Central memory CD8-positive, alpha-beta T cell (primary cell): ENCODE measurements around the gene GAMT.

Source experiments
- ATAC-seq: fragments of 150-1000 bp; cut with Tn5 transposase; replicated peaks from 2 replicates; pipeline ENCODE4 v1.10.0; 2022; ENCODE audit warnings: mild to moderate bottlenecking, moderate FRiP score, moderate number of reproducible peaks; ENCODE audit not compliant: poor library complexity, severe bottlenecking; ENCODE audit errors: extremely low read depth
- DNase-seq, 2 donors: peaks; one replicate each; pipeline ENCODE4 v3.0.0; 2021; ENCODE audit warnings: low spot score in 2 of 2
- H3K27ac Mint-ChIP-seq: one replicate; pipeline ENCODE4 v1.8.0; 2022; ENCODE audit warnings: low read depth, mild to moderate bottlenecking, moderate library complexity, mixed read lengths
- H3K27me3 Mint-ChIP-seq: one replicate; pipeline ENCODE4 v1.8.0; 2022; ENCODE audit warnings: mixed read lengths
- H3K36me3 Mint-ChIP-seq: one replicate; pipeline ENCODE4 v1.8.0; 2022; ENCODE audit warnings: mild to moderate bottlenecking, moderate library complexity, mixed read lengths; ENCODE audit not compliant: insufficient read depth
- H3K4me1 Mint-ChIP-seq: one replicate; pipeline ENCODE4 v1.8.0; 2022; ENCODE audit warnings: mixed read lengths
- H3K4me3 Mint-ChIP-seq: one replicate; pipeline ENCODE4 v1.8.0; 2022; ENCODE audit warnings: mild to moderate bottlenecking, moderate library complexity, mixed read lengths
- H3K9me3 Mint-ChIP-seq: one replicate; pipeline ENCODE4 v1.8.0; 2022; ENCODE audit warnings: mixed read lengths

Gene GAMT

GRCh38 chr19:1429750-1430149 lies 28.4 kb upstream of the GAMT start:
- Mint-ChIP-seq H3K4me1 (no peaks in the 10 kb centered on the region), H3K4me3 (no peak overlapping the region), H3K27ac (no peak overlapping the region), H3K36me3 (peaks cover 45% of the 10 kb centered on the region), H3K27me3 (no peaks in the 10 kb centered on the region), H3K9me3 (no peaks in the 10 kb centered on the region)
- DNase-seq (no peak), ATAC-seq (no peak)

- Mint-ChIP-seq H3K9me3 (no peaks in the 10 kb centered on the region), H3K27ac (no peak overlapping the region), H3K4me1 (no peaks in the 10 kb centered on the region), H3K36me3 (peaks cover 50% of the 10 kb centered on the region), H3K27me3 (no peaks in the 10 kb centered on the region), H3K4me3 (no peak overlapping the region)
- DNase-seq (no peak), ATAC-seq (no peak)
These were observed 27.5 kb upstream of the GAMT start for GRCh38 chr19:1428738-1429391.

- Mint-ChIP-seq H3K4me3 (no peak overlapping the region), H3K27ac (no peak overlapping the region), H3K9me3 (no peaks in the 10 kb centered on the region), H3K27me3 (no peaks in the 10 kb centered on the region), H3K4me1 (peaks cover 6% of the 10 kb centered on the region), H3K36me3 (peaks cover 60% of the 10 kb centered on the region)
- no peak for DNase-seq
- ATAC-seq, result no peak
These were observed 26.0 kb upstream of the GAMT start for GRCh38 chr19:1427221-1427920.

GRCh38 chr19:1426736-1427135 lies 25.4 kb upstream of the GAMT start:
- ATAC-seq (no peak), DNase-seq (no peak)
- peaks cover 57% of the 10 kb centered on the region for H3K36me3 Mint-ChIP-seq
- no peaks in the 10 kb centered on the region for H3K9me3 Mint-ChIP-seq
- H3K4me3 Mint-ChIP-seq, result no peak overlapping the region
- H3K27me3 Mint-ChIP-seq, result no peaks in the 10 kb centered on the region
- no peak overlapping the region for H3K27ac Mint-ChIP-seq
- peaks cover 6% of the 10 kb centered on the region for H3K4me1 Mint-ChIP-seq

GRCh38 chr19:1425902-1426301 lies 24.6 kb upstream of the GAMT start:
- peaks cover 6% of the 10 kb centered on the region for H3K4me1 Mint-ChIP-seq
- DNase-seq (no peak), ATAC-seq (no peak)
- H3K9me3 Mint-ChIP-seq, result no peaks in the 10 kb centered on the region
- H3K4me3 Mint-ChIP-seq, result no peak overlapping the region
- H3K27me3 Mint-ChIP-seq, result no peaks in the 10 kb centered on the region
- H3K27ac Mint-ChIP-seq, result no peak overlapping the region
- peaks cover 56% of the 10 kb centered on the region for H3K36me3 Mint-ChIP-seq

GRCh38 chr19:1425102-1425837 lies 23.9 kb upstream of the GAMT start:
- H3K36me3 Mint-ChIP-seq, result peaks cover 58% of the 10 kb centered on the region

GRCh38 chr19:1424192-1424955 lies 23.0 kb upstream of the GAMT start:
- Mint-ChIP-seq H3K27me3 (no peaks in the 10 kb centered on the region), H3K27ac (no peak overlapping the region), H3K4me1 (peaks cover 6% of the 10 kb centered on the region), H3K4me3 (no peak overlapping the region), H3K36me3 (peaks cover 58% of the 10 kb centered on the region), H3K9me3 (no peaks in the 10 kb centered on the region)
- DNase-seq (no peak), ATAC-seq (no peak)

More at GRCh38 chr19:1425102-1425837, 23.9 kb upstream of the GAMT start:
- Mint-ChIP-seq H3K4me3 (no peak overlapping the region), H3K27me3 (no peaks in the 10 kb centered on the region), H3K9me3 (no peaks in the 10 kb centered on the region), H3K4me1 (peaks cover 6% of the 10 kb centered on the region), H3K27ac (no peak overlapping the region)
- DNase-seq, result no peak
- ATAC-seq, result no peak

- peaks cover 63% of the 10 kb centered on the region for H3K36me3 Mint-ChIP-seq
- H3K4me3 Mint-ChIP-seq, result no peak overlapping the region
- H3K4me1 Mint-ChIP-seq, result peaks cover 6% of the 10 kb centered on the region
- DNase-seq, result no peak
- H3K27me3 Mint-ChIP-seq, result no peaks in the 10 kb centered on the region
- H3K9me3 Mint-ChIP-seq, result no peaks in the 10 kb centered on the region
- H3K27ac Mint-ChIP-seq, result no peak overlapping the region
- no peak for ATAC-seq
These were observed 22.3 kb upstream of the GAMT start for GRCh38 chr19:1423436-1424191.

GRCh38 chr19:1422943-1423342 lies 21.6 kb upstream of the GAMT start:
- peaks cover 62% of the 10 kb centered on the region for H3K36me3 Mint-ChIP-seq
- H3K27ac Mint-ChIP-seq, result no peak overlapping the region

GRCh38 chr19:1422360-1422759 lies 21.0 kb upstream of the GAMT start:
- ATAC-seq (no peak), DNase-seq (no peak)
- peaks cover 11% of the 10 kb centered on the region for H3K4me1 Mint-ChIP-seq
- no peaks in the 10 kb centered on the region for H3K9me3 Mint-ChIP-seq
- H3K27me3 Mint-ChIP-seq, result no peaks in the 10 kb centered on the region
- H3K4me3 Mint-ChIP-seq, result no peak overlapping the region
- H3K27ac Mint-ChIP-seq, result no peak overlapping the region
- H3K36me3 Mint-ChIP-seq, result peaks cover 62% of the 10 kb centered on the region

More at GRCh38 chr19:1422943-1423342, 21.6 kb upstream of the GAMT start:
- H3K4me3 Mint-ChIP-seq, result no peak overlapping the region
- ATAC-seq, result no peak
- no peaks in the 10 kb centered on the region for H3K27me3 Mint-ChIP-seq
- H3K4me1 Mint-ChIP-seq, result peaks cover 6% of the 10 kb centered on the region
- H3K9me3 Mint-ChIP-seq, result no peaks in the 10 kb centered on the region
- DNase-seq, result no peak

GRCh38 chr19:1421958-1422305 lies 20.6 kb upstream of the GAMT start:
- no peak overlapping the region for H3K4me3 Mint-ChIP-seq
- no peaks in the 10 kb centered on the region for H3K27me3 Mint-ChIP-seq
- H3K9me3 Mint-ChIP-seq, result no peaks in the 10 kb centered on the region
- DNase-seq (no peak), ATAC-seq (no peak)
- H3K36me3 Mint-ChIP-seq, result peaks cover 62% of the 10 kb centered on the region
- peaks cover 15% of the 10 kb centered on the region for H3K4me1 Mint-ChIP-seq
- no peak overlapping the region for H3K27ac Mint-ChIP-seq
